SU-DHL-6 (cell line): ENCODE data around the gene KCNC3.

ENCODE experiments used
- H2AFZ ChIP-seq: fragments of 200-600 bp; sonication (generic); 2 replicates; pipeline ENCODE4 v1.6.1; 2014; ENCODE audit warnings: low read depth, mild to moderate bottlenecking, moderate library complexity, mixed read lengths, antibody characterized with exemption, low read length; ENCODE audit not compliant: severe bottlenecking
- H3F3A ChIP-seq: fragments of 200-600 bp; shearing (Covaris generic); 2 replicates; pipeline ENCODE4 v1.6.0; 2016; ENCODE audit warnings: antibody characterized with exemption, mild to moderate bottlenecking; ENCODE audit not compliant: insufficient read depth
- H3K27ac ChIP-seq: fragments of 200-600 bp; sonication (generic); 2 replicates; pipeline ENCODE4 v1.5.1; 2016; ENCODE audit warnings: low read depth, mild to moderate bottlenecking, low read length, moderate library complexity, mixed read lengths
- H3K27me3 ChIP-seq: fragments of 200-600 bp; sonication (generic), shearing (Covaris generic); 2 replicates; pipeline ENCODE4 v1.6.0; 2014; ENCODE audit warnings: mild to moderate bottlenecking, low read length
- H3K36me3 ChIP-seq: fragments of 200-600 bp; sonication (generic); 2 replicates; pipeline ENCODE4 v1.6.1; 2014; ENCODE audit warnings: mild to moderate bottlenecking, low read length, mixed read lengths
- H3K4me2 ChIP-seq: fragments of 300-600, 200-600 bp; shearing (Covaris generic), sonication (generic); 2 replicates; pipeline ENCODE4 v1.6.0; 2014; ENCODE audit warnings: low read length, low read depth, mild to moderate bottlenecking; ENCODE audit not compliant: poor library complexity, severe bottlenecking
- H3K4me3 ChIP-seq: fragments of 200-600 bp; sonication (generic); 2 replicates; pipeline ENCODE4 v1.5.1; 2014; ENCODE audit warnings: antibody characterized with exemption, low read length, mild to moderate bottlenecking, mixed read lengths; ENCODE audit not compliant: insufficient read depth, poor library complexity, severe bottlenecking
- H3K79me2 ChIP-seq: fragments of 200-600 bp; sonication (generic); 2 replicates; pipeline ENCODE4 v1.6.1; 2014; ENCODE audit warnings: mild to moderate bottlenecking, low read length, moderate library complexity; ENCODE audit not compliant: insufficient read depth
- H3K9ac ChIP-seq: fragments of 200-600 bp; sonication (generic); 2 replicates; pipeline ENCODE4 v1.7.0; 2014; ENCODE audit warnings: mild to moderate bottlenecking, low read length
- H3K9me2 ChIP-seq: fragments of 200-600 bp; sonication (generic); replicated peaks from 2 replicates; pipeline ENCODE4 v1.6.1; 2014; ENCODE audit warnings: low read length; ENCODE audit not compliant: insufficient read depth
- H3K9me3 ChIP-seq: fragments of 200-600 bp; sonication (generic); 2 replicates; pipeline ENCODE4 v1.6.1; 2014; ENCODE audit warnings: low read length, mixed read lengths; ENCODE audit not compliant: insufficient read depth
- H4K20me1 ChIP-seq: fragments of 200-600 bp; sonication (generic); 2 replicates; pipeline ENCODE4 v1.6.1; 2014; ENCODE audit warnings: low read depth, mild to moderate bottlenecking, antibody characterized with exemption, low read length, moderate library complexity, mixed read lengths
- EZH2phosphoT487 ChIP-seq: fragments of 200-600 bp; sonication (generic), shearing (Covaris generic); conservative IDR thresholded peaks from 2 replicates; pipeline ENCODE4 v1.6.1; 2018; ENCODE audit warnings: mild to moderate bottlenecking, antibody characterized with exemption, low read length, moderate library complexity, mixed read lengths
- TF ChIP-seq, protein P1 (sequence below): fragments of 200-600 bp; sonication (generic); IDR thresholded peaks from one replicate; pipeline ENCODE4 v1.5.1; 2017; ENCODE audit warnings: antibody characterized with exemption, mild to moderate bottlenecking, low read length, moderate library complexity; ENCODE audit not compliant: insufficient read depth, poor library complexity, severe bottlenecking

Gene KCNC3

DNA sequence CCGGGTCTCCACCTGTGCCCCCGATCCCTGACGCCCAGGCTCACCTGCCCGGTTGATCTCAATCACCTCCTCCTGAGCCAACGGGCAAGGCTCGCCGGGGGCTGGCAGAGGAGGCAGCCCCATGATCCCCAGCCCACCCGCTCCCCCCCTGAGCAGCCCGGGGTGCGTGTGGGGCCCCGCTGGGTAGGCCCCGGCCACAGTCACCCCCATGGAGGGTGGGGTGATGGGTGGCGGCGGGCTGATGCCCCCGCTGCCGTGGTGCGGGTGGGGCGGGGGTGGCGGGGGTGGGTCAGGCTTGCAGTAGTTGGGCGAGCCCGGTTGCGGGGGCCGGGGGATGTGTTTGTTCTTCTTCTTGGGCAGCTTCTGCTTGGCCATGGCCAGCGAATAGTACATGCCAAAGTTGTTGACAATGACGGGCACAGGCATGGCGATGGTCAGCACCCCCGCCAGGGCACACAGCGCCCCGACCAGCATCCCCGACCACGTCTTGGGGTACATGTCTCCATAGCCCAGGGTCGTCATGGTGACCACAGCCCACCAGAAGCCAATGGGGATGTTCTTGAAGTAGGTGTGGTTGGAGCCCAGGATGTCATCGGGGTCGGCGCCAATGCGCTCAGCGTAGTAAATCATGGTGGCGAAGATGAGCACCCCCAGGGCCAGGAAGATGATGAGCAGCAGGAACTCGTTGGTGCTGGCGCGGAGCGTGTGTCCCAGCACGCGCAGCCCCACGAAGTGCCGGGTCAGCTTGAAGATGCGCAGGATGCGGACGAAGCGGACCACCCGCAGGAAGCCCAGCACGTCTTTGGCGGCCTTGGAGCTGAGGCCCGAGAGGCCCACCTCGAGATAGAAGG is 6.0 kb downstream of the KCNC3 start:
- no peak overlapping the region for H3K27ac ChIP-seq
- H3K9me2 ChIP-seq = no peaks in the 10 kb centered on the region
- no peak overlapping the region for H3K4me3 ChIP-seq

GRCh38 chr19:50322234-50322633 is 6.9 kb downstream of the KCNC3 start:
- H3K4me2 ChIP-seq = no peak overlapping the region
- H3K9me3 ChIP-seq = no peaks in the 10 kb centered on the region
- H3K9me2 ChIP-seq = no peaks in the 10 kb centered on the region
- H3K79me2 ChIP-seq = 0 out of 2 replicates have a peak, but pooled peaks cover 3% of the 10 kb centered on the region
- no peak overlapping the region for H3K4me3 ChIP-seq
- H4K20me1 ChIP-seq = 0 out of 2 replicates have a peak, but pooled peaks cover 4% of the 10 kb centered on the region
- no peaks in the 10 kb centered on the region for H3K27me3 ChIP-seq
- no peaks in the 10 kb centered on the region for H3K36me3 ChIP-seq
- H3K27ac ChIP-seq = no peak overlapping the region
- H2AFZ ChIP-seq = no peak overlapping the region
- no peaks in the 10 kb centered on the region for H3F3A ChIP-seq
- no peak overlapping the region for H3K9ac ChIP-seq
- no peak for TF ChIP-seq EZH2phosphoT487
- TF ChIP-seq, protein P1, sequence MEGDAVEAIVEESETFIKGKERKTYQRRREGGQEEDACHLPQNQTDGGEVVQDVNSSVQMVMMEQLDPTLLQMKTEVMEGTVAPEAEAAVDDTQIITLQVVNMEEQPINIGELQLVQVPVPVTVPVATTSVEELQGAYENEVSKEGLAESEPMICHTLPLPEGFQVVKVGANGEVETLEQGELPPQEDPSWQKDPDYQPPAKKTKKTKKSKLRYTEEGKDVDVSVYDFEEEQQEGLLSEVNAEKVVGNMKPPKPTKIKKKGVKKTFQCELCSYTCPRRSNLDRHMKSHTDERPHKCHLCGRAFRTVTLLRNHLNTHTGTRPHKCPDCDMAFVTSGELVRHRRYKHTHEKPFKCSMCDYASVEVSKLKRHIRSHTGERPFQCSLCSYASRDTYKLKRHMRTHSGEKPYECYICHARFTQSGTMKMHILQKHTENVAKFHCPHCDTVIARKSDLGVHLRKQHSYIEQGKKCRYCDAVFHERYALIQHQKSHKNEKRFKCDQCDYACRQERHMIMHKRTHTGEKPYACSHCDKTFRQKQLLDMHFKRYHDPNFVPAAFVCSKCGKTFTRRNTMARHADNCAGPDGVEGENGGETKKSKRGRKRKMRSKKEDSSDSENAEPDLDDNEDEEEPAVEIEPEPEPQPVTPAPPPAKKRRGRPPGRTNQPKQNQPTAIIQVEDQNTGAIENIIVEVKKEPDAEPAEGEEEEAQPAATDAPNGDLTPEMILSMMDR = no peak

More for the DNA sequence above, 6.0 kb downstream of the KCNC3 start:
- H3K27me3 ChIP-seq = no peaks in the 10 kb centered on the region
- H2AFZ ChIP-seq = no peak overlapping the region
- no peaks in the 10 kb centered on the region for H3K36me3 ChIP-seq
- no peaks in the 10 kb centered on the region for H3K9me3 ChIP-seq
- H4K20me1 ChIP-seq = 0 out of 2 replicates have a peak, but pooled peaks cover 9% of the 10 kb centered on the region
- no peak overlapping the region for H3K4me2 ChIP-seq
- TF ChIP-seq, protein P1 = no peak
- TF ChIP-seq EZH2phosphoT487 = no peak
- H3F3A ChIP-seq = no peaks in the 10 kb centered on the region
- no peak overlapping the region for H3K9ac ChIP-seq
- H3K79me2 ChIP-seq = 0 out of 2 replicates have a peak, but pooled peaks cover 3% of the 10 kb centered on the region

GRCh38 chr19:50321831-50322230 is 7.3 kb downstream of the KCNC3 start:
- 0 out of 2 replicates have a peak, but pooled peaks cover 3% of the 10 kb centered on the region for H3K79me2 ChIP-seq
- no peak overlapping the region for H3K4me3 ChIP-seq
- no peak overlapping the region for H3K27ac ChIP-seq
- H4K20me1 ChIP-seq = no peaks in the 10 kb centered on the region
- no peak overlapping the region for H3K9ac ChIP-seq
- H3K9me2 ChIP-seq = no peaks in the 10 kb centered on the region
- TF ChIP-seq EZH2phosphoT487 = no peak
- TF ChIP-seq, protein P1 = no peak
- H3K36me3 ChIP-seq = no peaks in the 10 kb centered on the region
- H2AFZ ChIP-seq = no peak overlapping the region
- H3K4me2 ChIP-seq = no peak overlapping the region
- no peaks in the 10 kb centered on the region for H3F3A ChIP-seq
- no peaks in the 10 kb centered on the region for H3K27me3 ChIP-seq
- H3K9me3 ChIP-seq = no peaks in the 10 kb centered on the region
